GM23248 (cell line): ENCODE measurements around the gene ATP10A.

Experiments
- EZH2 ChIP-seq: fragments of 200-600 bp; sonication (generic); IDR thresholded peaks from 2 replicates; pipeline ENCODE4 v1.6.1; 2018; ENCODE audit warnings: antibody characterized with exemption, mild to moderate bottlenecking; ENCODE audit not compliant: insufficient read depth, poor library complexity, severe bottlenecking
- EZH2phosphoT487 ChIP-seq: fragments of 200-600 bp; sonication (generic); IDR thresholded peaks from 2 replicates; pipeline ENCODE4 v1.6.1; 2018; ENCODE audit warnings: antibody characterized with exemption, moderate library complexity, mild to moderate bottlenecking, low read depth; ENCODE audit not compliant: insufficient read depth

DNA sequence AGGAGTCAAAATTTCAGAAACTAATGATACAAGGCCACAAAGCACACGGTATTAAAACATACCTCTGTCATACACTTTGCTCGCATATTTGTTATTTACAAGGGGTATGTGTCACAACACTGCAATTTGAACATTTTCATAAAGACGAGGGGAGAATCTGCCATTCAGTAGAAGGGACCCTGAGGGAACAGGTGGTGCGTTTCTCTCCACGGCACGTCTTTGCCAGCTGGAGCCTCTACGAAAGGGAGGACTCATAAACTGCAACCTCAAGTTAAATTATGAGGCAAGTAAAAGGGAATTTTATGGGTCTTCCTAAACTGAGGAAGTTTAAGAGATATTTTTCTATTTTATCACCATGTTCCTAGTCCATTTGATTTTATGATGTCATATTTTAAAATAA lies 19.1 kb downstream of the ATP10A start:
- TF ChIP-seq EZH2: no peak
- TF ChIP-seq EZH2phosphoT487: no peak
